Lung (tissue), 12 donors: ENCODE measurements around the gene TAP2. TPM values are rescaled to one million over a fixed set of nuclear protein-coding genes. Genes with fewer than 3 reads are reported as not detected.

Experiments used
- ATAC-seq: fragments of 200-7000 bp; cut with Tn5 transposase; one replicate; pipeline ENCODE4 v1.9.1; 2020; ENCODE audit warnings: moderate number of reproducible peaks; ENCODE audit not compliant: insufficient read depth, low FRiP score
- DNase-seq, 3 donors: peaks; one replicate each; pipeline ENCODE4 v3.0.0-alpha.2; 2013 to 2017
- H3K27ac ChIP-seq, 2 donors: one replicate each; pipeline ENCODE4 v1.5.1; 2013; ENCODE audit warnings: mild to moderate bottlenecking in 2 of 2, moderate library complexity in 2 of 2, control low read depth in 1 of 2, inconsistent platforms in 1 of 2, low read depth in 1 of 2, low read length in 1 of 2
- H3K27me3 ChIP-seq, 3 donors: one replicate each; pipeline ENCODE4 v1.5.1; 2013; ENCODE audit warnings: low read length in 2 of 3; ENCODE audit not compliant: control insufficient read depth in 3 of 3, insufficient read depth in 3 of 3
- H3K36me3 ChIP-seq, 4 donors: one replicate each; pipeline ENCODE4 v1.5.1; 2013; ENCODE audit warnings: low read length in 4 of 4, mild to moderate bottlenecking in 1 of 4, moderate library complexity in 1 of 4; ENCODE audit not compliant: control insufficient read depth in 4 of 4, insufficient read depth in 4 of 4
- H3K4me1 ChIP-seq, 5 donors: one replicate each; pipeline ENCODE4 v1.5.1; 2013; ENCODE audit warnings: low read length in 5 of 5, mild to moderate bottlenecking in 2 of 5, moderate library complexity in 1 of 5; ENCODE audit not compliant: control insufficient read depth in 5 of 5, insufficient read depth in 5 of 5
- H3K4me3 ChIP-seq: one replicate; pipeline ENCODE4 v1.5.1; 2013; ENCODE audit warnings: mild to moderate bottlenecking, control low read depth, moderate library complexity
- H3K9ac ChIP-seq, 2 donors: one replicate each; pipeline ENCODE4 v1.5.1; 2013; ENCODE audit warnings: low read length in 2 of 2, control low read depth in 1 of 2; ENCODE audit not compliant: insufficient read depth in 1 of 2
- H3K9me3 ChIP-seq, 4 donors: one replicate each; pipeline ENCODE4 v1.5.1; 2013; ENCODE audit warnings: low read length in 3 of 4, mild to moderate bottlenecking in 1 of 4, moderate library complexity in 1 of 4; ENCODE audit not compliant: control insufficient read depth in 4 of 4, insufficient read depth in 3 of 4
- CTCF ChIP-seq: IDR thresholded peaks from 2 replicates; pipeline ENCODE4 v1.5.1; 2012; ENCODE audit warnings: mild to moderate bottlenecking; ENCODE audit errors: control extremely low read depth, extremely low read depth
- WGBS, 2 donors: extraction: QIAGEN DNeasy Blood & Tissue Kit; methylation state at CpG; one replicate each; pipeline ENCODE4 v1.1.7; 2013; 5-methylcytosine and 5-hydroxymethylcytosine counted together
- polyA plus RNA-seq, 2 donors: library from polyadenylated mRNA; stranded (reverse); fragments of 200-250 nt; gene quantifications; one replicate each; pipeline ENCODE4 v1.2.1, GENCODE V29; 2013
- total RNA-seq, 2 donors: library from RNA; depleted of rRNA in 1 of 2; stranded (reverse); fragments of >200 nt in 1 of 2; gene quantifications; one replicate each; pipeline ENCODE4 v1.2.1, GENCODE V29; 2014 to 2021
- donor health status: control.
- donor health status: control.
- donor health status: Bipolar disorder and iron deficiency.
- donor health status: healthy.
- donor health status: DM: yes; HTN: yes; CAD: no.

Gene TAP2
- total and polyA plus RNA-seq, 4 donors = 15.2 to 63.2 (median 42.0) TPM

- H3K4me1 ChIP-seq = peaks cover 0 to 20% (median 4%) of the 10 kb centered on the region in 5 donors
- ATAC-seq (peak; percentile 94), DNase-seq (peak; percentile 93 to 95 (median 94))
- peak within 1 kb of the TSS; percentile 92 for H3K4me3 ChIP-seq
- peaks cover 0 to 27% (median 0%) of the 10 kb centered on the region in 3 donors for H3K27me3 ChIP-seq
- H3K27ac ChIP-seq = peak within 1 kb of the TSS; percentile 97 to 99
- peaks cover 7 to 37% (median 17%) of the 10 kb centered on the region in 4 donors for H3K36me3 ChIP-seq
- TF ChIP-seq CTCF = peak; percentile 87
- 0% methylated on average over 61 to 68 of the region's 68 CpGs for WGBS, 2 donors
- no peaks in the 10 kb centered on the region for H3K9me3 ChIP-seq
- peak within 1 kb of the TSS; percentile 69 to 92 for H3K9ac ChIP-seq
Observed at GRCh38 chr6:32853541-32854375, 15.2 kb upstream of the TAP2 start, which contains the start of the genes PSMB9 and TAP1. Gene PSMB9 (plus strand): TSS chr6:32854192. CDS start chr6:32854230, 38 bp downstream. Gene TAP1 (minus strand): TSS chr6:32853704. CDS start chr6:32853636, 68 bp downstream.

- Histone ChIP-seq H3K9ac (peak overlapping the region; percentile 69 to 92), H3K9me3 (no peaks in the 10 kb centered on the region), H3K36me3 (peaks cover 7 to 38% (median 23%) of the 10 kb centered on the region in 4 donors), H3K27me3 (peaks cover 0 to 23% (median 0%) of the 10 kb centered on the region in 3 donors), H3K27ac (peak overlapping the region; percentile 97 to 99), H3K4me3 (peak overlapping the region; percentile 92), H3K4me1 (peaks cover 0 to 20% (median 4%) of the 10 kb centered on the region in 5 donors)
- no peak for TF ChIP-seq CTCF
- peak; percentile 4 for ATAC-seq
- 0 to 1% methylated on average over 40 to 41 of the region's 41 CpGs for WGBS, 2 donors
- DNase-seq = peak; percentile 29 to 53 (median 37)
Observed at GRCh38 chr6:32852844-32853540, 14.5 kb upstream of the TAP2 start.

- Histone ChIP-seq H3K4me1 (peaks cover 0 to 20% (median 4%) of the 10 kb centered on the region in 5 donors), H3K27ac (peak overlapping the region; percentile 97 to 99), H3K27me3 (peaks cover 0 to 19% (median 0%) of the 10 kb centered on the region in 3 donors), H3K4me3 (peak overlapping the region; percentile 92), H3K36me3 (peaks cover 7 to 39% (median 22%) of the 10 kb centered on the region in 4 donors), H3K9ac (peak overlapping the region in 1 of 2 donors; percentile 92), H3K9me3 (no peaks in the 10 kb centered on the region)
- DNase-seq (peak in 1 of 3 donors; percentile 12), ATAC-seq (no peak)
- 40 to 52% methylated on average over 23 of the region's 23 CpGs for WGBS, 2 donors
- TF ChIP-seq CTCF = no peak
Observed at GRCh38 chr6:32852018-32852843, 13.7 kb upstream of the TAP2 start.
